Measurements from ENCODE around the gene ABHD2.

- TF ChIP-seq CTCF (IDR thresholded peaks at IDR 0.05; ENCODE audit: low read length) (no peak), EZH2 (IDR thresholded peaks at IDR 0.05; ENCODE audit: borderline replicate concordance, low read length) (no peak)
Observed at GRCh38 chr15:89243046-89243690, 154.9 kb downstream of the ABHD2 start.

All from OCI-LY1 (cell line).